Smooth muscle cell of the brain vasculature (primary cell): ENCODE results near the gene DUXB.

Experiments
- DNase-seq: peaks from one replicate; pipeline ENCODE4 v3.0.0-alpha.2; 2012; ENCODE audit warnings: low read depth, low spot score

DUXB gene

GRCh38 chr16:75701361-75701760, at the start of gene DUXB:
Gene DUXB (minus strand): TSS chr16:75701461. CDS start chr16:75701418, 43 bp downstream.
- no peak for DNase-seq

GRCh38 chr16:75750528-75750927, 49.3 kb upstream of the DUXB start:
- DNase-seq: no peak

GRCh38 chr16:75746359-75746758, 45.1 kb upstream of the DUXB start:
- DNase-seq: no peak

GRCh38 chr16:75745823-75746222, 44.6 kb upstream of the DUXB start:
- no peak for DNase-seq

- DNase-seq: no peak
These were observed 44.0 kb upstream of the DUXB start for GRCh38 chr16:75745242-75745641.

GRCh38 chr16:75742424-75743047, 41.3 kb upstream of the DUXB start:
- no peak for DNase-seq

- no peak for DNase-seq
These were observed 32.3 kb upstream of the DUXB start for GRCh38 chr16:75733305-75734211.

GRCh38 chr16:75732871-75733270, 31.6 kb upstream of the DUXB start:
- DNase-seq: no peak

GRCh38 chr16:75727221-75727620, 26.0 kb upstream of the DUXB start:
- no peak for DNase-seq

- no peak for DNase-seq
These were observed 25.1 kb upstream of the DUXB start, which contains the start of gene CPHXL for GRCh38 chr16:75726390-75726789. Gene CPHXL (minus strand): TSS chr16:75726490. CDS start chr16:75726442, 48 bp downstream.

GRCh38 chr16:75718452-75718851, 17.2 kb upstream of the DUXB start:
- no peak for DNase-seq

GRCh38 chr16:75714661-75715060, 13.4 kb upstream of the DUXB start:
- no peak for DNase-seq

- DNase-seq: no peak
These were observed 9.1 kb upstream of the DUXB start for GRCh38 chr16:75710344-75710743.

- DNase-seq: no peak
These were observed 2.0 kb upstream of the DUXB start for GRCh38 chr16:75703306-75703705.

GRCh38 chr16:75702242-75702641, 981 bp upstream of the DUXB start:
- no peak for DNase-seq

- no peak for DNase-seq
These were observed 3.7 kb downstream of the DUXB start for GRCh38 chr16:75697571-75697970.

- no peak for DNase-seq
These were observed 5.6 kb downstream of the DUXB start for GRCh38 chr16:75695708-75696107.

- no peak for DNase-seq
These were observed 13.9 kb downstream of the DUXB start for GRCh38 chr16:75687361-75687760.

GRCh38 chr16:75682308-75682707, 19.0 kb downstream of the DUXB start:
- no peak for DNase-seq

GRCh38 chr16:75679366-75679765, 21.9 kb downstream of the DUXB start:
- no peak for DNase-seq

GRCh38 chr16:75676909-75677308, 24.4 kb downstream of the DUXB start, which contains the start of gene CPHXL2:
Gene CPHXL2 (minus strand): TSS chr16:75677009. CDS start chr16:75676999, 10 bp downstream.
- DNase-seq: no peak

GRCh38 chr16:75667503-75667902, 33.8 kb downstream of the DUXB start:
- DNase-seq: no peak
